Osteocyte (in vitro differentiated cells): ENCODE measurements around the gene SLC26A8. TPM values are rescaled to one million over a fixed set of nuclear protein-coding genes. Genes with fewer than 3 reads are reported as not detected.
A peak's percentile ranks its signal among the peaks of the same experiment; 100 is the strongest.

ENCODE experiments used
- DNase-seq: peaks from one replicate; pipeline ENCODE4 v3.0.0; 2021; ENCODE audit warnings: mixed read lengths; ENCODE audit not compliant: unreplicated experiment; ENCODE audit errors: extremely low spot score
- H3K27ac Mint-ChIP-seq: one replicate; pipeline ENCODE4 v1.8.0; 2021; ENCODE audit warnings: mild to moderate bottlenecking, mixed read lengths; ENCODE audit not compliant: unreplicated experiment
- H3K27me3 Mint-ChIP-seq: one replicate; pipeline ENCODE4 v1.8.0; 2021; ENCODE audit warnings: mixed read lengths; ENCODE audit not compliant: unreplicated experiment
- H3K36me3 Mint-ChIP-seq: one replicate; pipeline ENCODE4 v1.8.0; 2021; ENCODE audit warnings: mixed read lengths; ENCODE audit not compliant: unreplicated experiment
- H3K4me1 Mint-ChIP-seq: one replicate; pipeline ENCODE4 v1.8.0; 2021; ENCODE audit warnings: mixed read lengths; ENCODE audit not compliant: unreplicated experiment
- H3K4me3 Mint-ChIP-seq: one replicate; pipeline ENCODE4 v1.8.0; 2021; ENCODE audit warnings: mild to moderate bottlenecking, moderate library complexity, mixed read lengths; ENCODE audit not compliant: unreplicated experiment
- H3K9me3 Mint-ChIP-seq: one replicate; pipeline ENCODE4 v1.8.0; 2021; ENCODE audit warnings: mixed read lengths; ENCODE audit not compliant: unreplicated experiment
- total RNA-seq: library from RNA; stranded (reverse); gene quantifications from 2 replicates; pipeline ENCODE4 v1.2.1, GENCODE V29; 2021
- TF ChIP-seq, protein P1 (sequence below): fragments of 200-600 bp; sonication (generic); IDR thresholded peaks from 2 replicates; pipeline ENCODE4 v1.5.0; 2021; ENCODE audit warnings: antibody characterized with exemption, mild to moderate bottlenecking, moderate library complexity

Gene SLC26A8
- total RNA-seq, 1 donor from 2014 or later, result not detected

DNA sequence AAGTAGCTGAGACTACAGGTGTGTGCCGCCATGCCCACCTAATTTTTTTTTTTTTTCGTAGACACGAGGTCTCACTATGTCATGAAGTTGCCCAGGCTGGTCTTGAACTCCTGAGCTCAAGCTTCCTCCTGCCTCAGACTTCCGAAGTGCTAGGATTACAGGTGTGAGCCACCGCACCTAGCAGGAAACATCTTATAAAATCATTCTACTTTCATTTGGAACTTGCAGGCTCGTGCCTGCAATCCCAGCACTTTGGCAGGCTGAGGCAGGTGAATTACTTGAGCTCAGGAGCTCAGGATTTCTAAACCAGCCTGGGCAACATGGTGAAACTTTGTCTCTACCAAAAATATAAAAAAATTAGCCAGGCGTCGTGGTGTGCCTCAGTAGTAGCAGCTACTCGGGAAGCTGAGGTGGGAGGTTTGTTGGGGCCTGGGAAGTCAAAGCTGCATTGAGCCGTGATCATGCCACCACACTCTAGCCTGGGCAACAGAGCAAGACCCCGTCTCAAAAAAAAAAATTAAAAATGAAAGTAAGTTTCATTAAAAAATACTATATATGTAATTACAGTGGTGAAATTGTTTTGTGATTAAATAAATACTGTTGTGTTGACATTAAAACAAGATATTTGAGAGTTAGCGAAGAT lies 18.3 kb upstream of the SLC26A8 start:
- no peak overlapping the region for H3K27ac Mint-ChIP-seq
- H3K9me3 Mint-ChIP-seq, result peaks cover 4% of the 10 kb centered on the region
- H3K36me3 Mint-ChIP-seq, result no peaks in the 10 kb centered on the region
- H3K4me3 Mint-ChIP-seq, result no peak overlapping the region
- no peak for DNase-seq
- peaks cover 19% of the 10 kb centered on the region for H3K4me1 Mint-ChIP-seq
- H3K27me3 Mint-ChIP-seq, result no peaks in the 10 kb centered on the region
- TF ChIP-seq, protein P1, sequence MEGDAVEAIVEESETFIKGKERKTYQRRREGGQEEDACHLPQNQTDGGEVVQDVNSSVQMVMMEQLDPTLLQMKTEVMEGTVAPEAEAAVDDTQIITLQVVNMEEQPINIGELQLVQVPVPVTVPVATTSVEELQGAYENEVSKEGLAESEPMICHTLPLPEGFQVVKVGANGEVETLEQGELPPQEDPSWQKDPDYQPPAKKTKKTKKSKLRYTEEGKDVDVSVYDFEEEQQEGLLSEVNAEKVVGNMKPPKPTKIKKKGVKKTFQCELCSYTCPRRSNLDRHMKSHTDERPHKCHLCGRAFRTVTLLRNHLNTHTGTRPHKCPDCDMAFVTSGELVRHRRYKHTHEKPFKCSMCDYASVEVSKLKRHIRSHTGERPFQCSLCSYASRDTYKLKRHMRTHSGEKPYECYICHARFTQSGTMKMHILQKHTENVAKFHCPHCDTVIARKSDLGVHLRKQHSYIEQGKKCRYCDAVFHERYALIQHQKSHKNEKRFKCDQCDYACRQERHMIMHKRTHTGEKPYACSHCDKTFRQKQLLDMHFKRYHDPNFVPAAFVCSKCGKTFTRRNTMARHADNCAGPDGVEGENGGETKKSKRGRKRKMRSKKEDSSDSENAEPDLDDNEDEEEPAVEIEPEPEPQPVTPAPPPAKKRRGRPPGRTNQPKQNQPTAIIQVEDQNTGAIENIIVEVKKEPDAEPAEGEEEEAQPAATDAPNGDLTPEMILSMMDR, result no peak

DNA sequence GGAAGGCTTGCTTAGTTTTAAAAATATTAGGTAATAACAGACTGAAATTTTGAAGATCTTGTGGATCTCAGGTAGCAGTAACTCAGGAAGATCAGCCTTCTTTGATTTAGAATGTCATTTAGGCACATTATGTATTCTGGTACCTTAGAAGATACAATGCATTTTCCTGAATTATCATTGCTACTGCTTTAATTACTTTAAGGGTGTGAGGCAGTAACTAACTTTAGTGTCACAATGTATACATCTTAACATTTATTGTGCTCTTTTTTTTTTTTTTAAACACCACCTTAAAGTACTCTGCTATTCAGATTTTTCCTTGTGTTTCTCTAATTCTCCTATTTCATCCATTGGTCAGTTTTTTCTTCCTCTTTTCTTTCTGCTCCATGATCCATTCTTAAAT lies 16.5 kb upstream of the SLC26A8 start:
- no peaks in the 10 kb centered on the region for H3K36me3 Mint-ChIP-seq
- H3K27ac Mint-ChIP-seq, result no peak overlapping the region
- DNase-seq, result no peak
- peaks cover 19% of the 10 kb centered on the region for H3K4me1 Mint-ChIP-seq
- H3K4me3 Mint-ChIP-seq, result no peak overlapping the region
- no peaks in the 10 kb centered on the region for H3K9me3 Mint-ChIP-seq
- no peaks in the 10 kb centered on the region for H3K27me3 Mint-ChIP-seq
- TF ChIP-seq, protein P1, result no peak

DNA sequence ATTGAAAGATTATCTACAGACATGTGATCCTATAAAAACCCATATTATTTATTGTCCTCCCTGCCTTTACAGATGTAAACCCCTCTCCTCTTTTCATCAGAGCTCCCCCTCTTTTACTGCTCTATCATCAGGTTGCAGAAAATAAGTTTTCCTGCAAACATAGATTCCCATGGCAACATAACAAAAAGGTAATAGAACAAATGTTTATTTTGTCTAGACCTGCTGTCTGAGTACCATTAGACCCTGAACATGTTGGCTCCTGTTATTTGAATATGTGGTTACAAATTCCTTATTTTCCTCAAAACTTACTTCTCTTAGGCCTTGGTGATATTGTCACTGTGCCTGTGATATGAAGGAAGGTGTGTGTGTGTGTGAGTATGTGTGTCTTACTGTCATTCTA lies 14.7 kb upstream of the SLC26A8 start:
- peaks cover 23% of the 10 kb centered on the region for H3K4me1 Mint-ChIP-seq
- H3K36me3 Mint-ChIP-seq, result peaks cover 3% of the 10 kb centered on the region
- TF ChIP-seq, protein P1, result no peak
- H3K27ac Mint-ChIP-seq, result peak overlapping the region; percentile 29
- H3K27me3 Mint-ChIP-seq, result no peaks in the 10 kb centered on the region
- no peak for DNase-seq
- H3K9me3 Mint-ChIP-seq, result no peaks in the 10 kb centered on the region
- no peak overlapping the region for H3K4me3 Mint-ChIP-seq

DNA sequence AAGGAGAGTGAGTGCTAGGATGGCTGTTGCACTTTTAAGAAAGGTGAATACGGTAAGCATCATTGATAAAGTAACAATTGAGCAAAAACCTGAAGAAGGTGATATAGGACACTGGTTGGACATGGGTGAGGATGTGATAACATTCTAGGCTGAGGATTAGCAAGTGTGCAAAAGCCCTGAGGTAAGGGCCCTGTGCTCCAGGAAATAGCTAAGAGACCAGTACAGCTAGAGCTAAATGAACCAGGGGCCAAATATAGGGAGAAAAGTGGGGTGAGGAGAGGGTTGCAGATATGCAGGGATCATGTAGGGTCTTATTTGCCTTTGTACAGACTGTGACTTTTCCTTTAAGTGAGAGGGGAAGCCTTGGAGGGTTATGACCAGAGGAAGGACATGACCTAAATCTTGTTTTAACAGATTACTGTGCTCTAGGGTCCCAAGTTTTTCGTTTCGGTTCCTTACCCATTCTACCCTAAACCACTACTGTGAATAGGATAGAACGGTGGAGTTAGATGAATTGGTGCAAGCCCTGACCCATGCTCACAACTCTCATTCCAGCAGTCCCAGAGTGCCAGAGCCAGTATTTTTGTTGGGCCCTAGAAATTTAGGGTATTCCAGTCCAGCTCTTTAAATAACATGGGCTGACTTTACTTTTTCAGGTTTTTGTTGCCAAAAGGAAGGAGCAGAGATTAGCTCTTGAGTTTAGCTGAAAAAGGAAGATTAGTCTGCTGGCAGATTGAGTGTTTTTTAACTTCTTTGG lies 13.9 kb upstream of the SLC26A8 start:
- DNase-seq, result no peak
- peak overlapping the region; percentile 29 for H3K27ac Mint-ChIP-seq
- H3K36me3 Mint-ChIP-seq, result peaks cover 3% of the 10 kb centered on the region
- H3K4me1 Mint-ChIP-seq, result peaks cover 30% of the 10 kb centered on the region
- TF ChIP-seq, protein P1, result no peak
- no peak overlapping the region for H3K4me3 Mint-ChIP-seq
- H3K27me3 Mint-ChIP-seq, result no peaks in the 10 kb centered on the region
- H3K9me3 Mint-ChIP-seq, result no peaks in the 10 kb centered on the region

DNA sequence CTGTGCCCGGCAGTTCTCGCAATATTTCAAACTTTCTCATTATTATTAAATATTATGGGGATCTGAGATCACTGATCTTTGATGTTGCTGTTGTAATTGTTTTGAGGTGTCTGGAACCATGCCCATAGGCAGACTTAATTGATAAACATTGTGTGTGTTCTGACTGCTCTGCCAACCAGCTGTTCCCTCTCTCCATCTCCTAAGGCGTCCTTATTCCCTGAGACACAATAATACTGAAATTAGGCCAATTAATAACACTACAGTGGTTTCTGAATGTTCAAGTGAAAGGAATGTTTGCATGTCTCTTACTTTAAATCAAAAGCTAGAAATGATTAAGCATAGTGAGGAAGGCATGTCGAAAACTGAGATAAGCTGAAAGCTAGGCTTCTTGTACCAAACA lies 10.8 kb upstream of the SLC26A8 start:
- H3K27me3 Mint-ChIP-seq, result no peaks in the 10 kb centered on the region
- peaks cover 3% of the 10 kb centered on the region for H3K36me3 Mint-ChIP-seq
- H3K27ac Mint-ChIP-seq, result no peak overlapping the region
- H3K9me3 Mint-ChIP-seq, result no peaks in the 10 kb centered on the region
- H3K4me3 Mint-ChIP-seq, result no peak overlapping the region
- peaks cover 44% of the 10 kb centered on the region for H3K4me1 Mint-ChIP-seq
- DNase-seq, result no peak
- TF ChIP-seq, protein P1, result no peak
